Stomach smooth muscle (tissue), 2 donors: ENCODE measurements around the gene ACOT2.
A peak's percentile ranks its signal among the peaks of the same experiment; 100 is the strongest.

Experiments used
- H3K27ac ChIP-seq: one replicate; pipeline ENCODE4 v1.7.0; 2013; ENCODE audit warnings: mild to moderate bottlenecking, low read length, inconsistent platforms
- H3K27me3 ChIP-seq, 2 donors: one replicate each; pipeline ENCODE4 v1.7.0; 2013; ENCODE audit warnings: low read length in 2 of 2; ENCODE audit not compliant: insufficient read depth in 2 of 2, control insufficient read depth in 1 of 2
- H3K36me3 ChIP-seq, 2 donors: one replicate each; pipeline ENCODE4 v1.7.0; 2013; ENCODE audit warnings: low read length in 2 of 2; ENCODE audit not compliant: control insufficient read depth in 2 of 2, insufficient read depth in 2 of 2
- H3K4me1 ChIP-seq: one replicate; pipeline ENCODE4 v1.7.0; 2013; ENCODE audit warnings: low read length; ENCODE audit not compliant: control insufficient read depth, insufficient read depth
- H3K4me3 ChIP-seq, 2 donors: one replicate each; pipeline ENCODE4 v1.7.0; 2013; ENCODE audit warnings: low read length in 2 of 2
- H3K9ac ChIP-seq, 2 donors: one replicate each; pipeline ENCODE4 v1.7.0; 2013; ENCODE audit warnings: low read length in 2 of 2, mild to moderate bottlenecking in 1 of 2
- H3K9me3 ChIP-seq, 2 donors: one replicate each; pipeline ENCODE4 v1.7.0; 2013; ENCODE audit warnings: low read length in 2 of 2; ENCODE audit not compliant: control insufficient read depth in 2 of 2
- donor health status: healthy.
- donor health status: Pancreatic carcinoma.

ACOT2 gene

DNA sequence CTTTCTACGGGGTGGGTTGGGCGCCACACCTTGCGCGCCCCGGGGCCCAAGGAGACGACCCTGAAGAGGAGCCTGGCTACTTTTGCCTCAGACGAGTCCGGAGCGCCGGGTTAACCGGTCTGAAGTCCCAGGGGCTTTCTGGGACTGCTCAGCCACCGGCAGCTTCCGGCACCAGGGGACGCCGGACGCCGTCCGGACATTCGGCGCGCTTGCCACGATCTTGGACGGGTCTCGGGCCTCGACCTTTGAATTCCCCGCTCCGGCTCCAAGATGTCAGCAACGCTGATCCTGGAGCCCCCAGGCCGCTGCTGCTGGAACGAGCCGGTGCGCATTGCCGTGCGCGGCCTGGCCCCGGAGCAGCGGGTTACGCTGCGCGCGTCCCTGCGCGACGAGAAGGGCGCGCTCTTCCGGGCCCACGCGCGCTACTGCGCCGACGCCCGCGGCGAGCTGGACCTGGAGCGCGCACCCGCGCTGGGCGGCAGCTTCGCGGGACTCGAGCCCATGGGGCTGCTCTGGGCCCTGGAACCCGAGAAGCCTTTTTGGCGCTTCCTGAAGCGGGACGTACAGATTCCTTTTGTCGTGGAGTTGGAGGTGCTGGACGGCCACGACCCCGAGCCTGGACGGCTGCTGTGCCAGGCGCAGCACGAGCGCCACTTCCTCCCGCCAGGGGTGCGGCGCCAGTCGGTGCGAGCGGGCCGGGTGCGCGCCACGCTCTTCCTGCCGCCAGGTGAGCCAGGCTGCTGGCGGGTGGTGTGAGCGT, 22.9 kb downstream of the ACOT2 start, which contains the start of gene ACOT4:
ACOT4 (plus strand) TSS at position 184 of the 760 bp plus-strand sequence; CDS start at position 271, 87 bp downstream.
- peak within 1 kb of the TSS; percentile 21 to 42 for H3K9ac ChIP-seq
- peak within 1 kb of the TSS; percentile 60 to 78 for H3K4me3 ChIP-seq
- no peaks in the 10 kb centered on the region for H3K27me3 ChIP-seq
- H3K4me1 ChIP-seq: peaks cover 5% of the 10 kb centered on the region
- no peaks in the 10 kb centered on the region for H3K9me3 ChIP-seq
- no peak within 1 kb of the TSS for H3K27ac ChIP-seq
- no peaks in the 10 kb centered on the region for H3K36me3 ChIP-seq

DNA sequence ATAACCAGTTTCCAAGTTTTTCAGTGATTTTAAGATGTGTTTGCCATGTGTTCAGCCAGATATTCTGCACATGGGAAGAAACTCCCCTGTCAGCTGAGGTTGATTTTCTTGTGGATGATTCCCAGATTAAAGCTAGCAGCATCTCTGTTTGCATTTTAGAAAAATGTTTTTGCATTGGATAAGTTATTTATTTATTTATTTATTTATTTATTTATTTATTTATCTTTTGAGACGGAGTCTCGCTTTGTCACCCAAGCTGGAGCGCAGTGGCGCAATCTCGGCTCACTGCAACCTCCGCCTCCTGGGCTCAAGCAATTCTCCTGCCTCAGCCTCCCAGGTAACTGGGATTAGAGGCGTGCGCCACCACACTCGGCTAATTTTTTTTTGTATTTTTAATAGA, 25.5 kb downstream of the ACOT2 start:
- H3K9me3 ChIP-seq: no peaks in the 10 kb centered on the region
- H3K36me3 ChIP-seq: no peaks in the 10 kb centered on the region
- no peak overlapping the region for H3K9ac ChIP-seq
- peaks cover 5% of the 10 kb centered on the region for H3K4me1 ChIP-seq
- no peak overlapping the region for H3K4me3 ChIP-seq
- H3K27me3 ChIP-seq: no peaks in the 10 kb centered on the region
- H3K27ac ChIP-seq: no peak overlapping the region

DNA sequence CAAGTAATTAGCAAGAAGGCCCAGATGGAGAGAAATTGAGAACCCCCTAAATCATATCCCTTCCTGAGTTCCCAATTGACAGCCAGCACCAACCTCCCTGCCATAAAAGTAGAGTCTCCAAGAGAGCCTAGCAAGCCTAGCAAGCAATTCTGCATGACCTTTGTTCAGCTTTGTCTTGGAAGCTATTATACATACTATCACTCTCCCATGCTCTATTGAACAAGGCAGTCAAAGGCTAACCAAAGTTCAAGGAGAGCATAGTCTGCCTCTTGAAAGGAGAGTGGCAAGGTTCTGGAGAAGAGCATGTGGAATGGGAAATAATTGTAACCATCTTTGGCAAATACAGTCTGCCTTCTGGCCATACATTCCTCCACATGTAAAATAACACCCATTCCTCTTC, 30.5 kb downstream of the ACOT2 start:
- Histone ChIP-seq H3K36me3 (no peaks in the 10 kb centered on the region), H3K9ac (no peak overlapping the region), H3K4me3 (no peak overlapping the region), H3K27ac (no peak overlapping the region), H3K4me1 (no peaks in the 10 kb centered on the region), H3K9me3 (no peaks in the 10 kb centered on the region), H3K27me3 (no peaks in the 10 kb centered on the region)

DNA sequence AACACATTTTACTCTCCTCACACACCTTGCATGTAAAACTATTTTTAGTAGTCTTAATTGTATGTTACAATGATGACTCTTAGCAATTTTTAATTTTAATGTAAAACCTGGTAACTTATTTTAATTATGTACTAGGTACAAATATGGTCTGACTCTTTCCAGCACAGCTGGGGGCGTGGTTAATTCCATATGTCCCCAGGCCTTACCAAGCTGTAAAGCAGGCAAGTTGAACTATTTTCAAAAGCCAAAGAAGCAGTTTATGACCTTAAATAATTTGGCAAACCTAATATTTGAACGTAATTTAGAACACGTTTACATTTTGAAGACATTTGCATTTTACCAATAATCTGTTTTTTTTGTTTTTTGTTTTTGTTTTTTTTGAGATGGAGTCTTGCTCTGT, 34.0 kb downstream of the ACOT2 start:
- Histone ChIP-seq H3K9me3 (no peaks in the 10 kb centered on the region), H3K9ac (no peak overlapping the region), H3K27me3 (no peaks in the 10 kb centered on the region), H3K36me3 (no peaks in the 10 kb centered on the region), H3K27ac (no peak overlapping the region), H3K4me1 (no peaks in the 10 kb centered on the region), H3K4me3 (no peak overlapping the region)

DNA sequence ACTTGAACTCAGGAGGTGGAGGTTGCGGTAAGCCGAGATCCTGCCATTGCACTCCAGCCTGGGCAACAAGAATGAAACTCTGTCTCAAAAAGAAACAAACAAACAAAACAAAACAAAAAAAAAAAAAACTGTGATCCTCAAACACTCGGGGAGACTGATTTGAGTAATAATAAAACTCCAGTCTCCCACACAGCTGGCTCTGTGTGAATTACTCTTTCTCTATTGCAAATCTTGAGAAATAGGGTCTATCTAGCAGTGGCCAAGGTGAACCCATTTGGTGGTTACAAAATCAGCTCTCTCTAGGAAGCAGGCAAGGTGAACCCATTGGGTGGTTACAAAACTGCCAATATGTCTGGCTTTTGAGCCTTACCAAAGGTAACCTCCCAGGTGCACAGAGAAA, 37.3 kb downstream of the ACOT2 start:
- Histone ChIP-seq H3K27me3 (no peaks in the 10 kb centered on the region), H3K36me3 (no peaks in the 10 kb centered on the region), H3K4me3 (no peak overlapping the region), H3K27ac (no peak overlapping the region), H3K4me1 (no peaks in the 10 kb centered on the region), H3K9me3 (no peaks in the 10 kb centered on the region), H3K9ac (no peak overlapping the region)

DNA sequence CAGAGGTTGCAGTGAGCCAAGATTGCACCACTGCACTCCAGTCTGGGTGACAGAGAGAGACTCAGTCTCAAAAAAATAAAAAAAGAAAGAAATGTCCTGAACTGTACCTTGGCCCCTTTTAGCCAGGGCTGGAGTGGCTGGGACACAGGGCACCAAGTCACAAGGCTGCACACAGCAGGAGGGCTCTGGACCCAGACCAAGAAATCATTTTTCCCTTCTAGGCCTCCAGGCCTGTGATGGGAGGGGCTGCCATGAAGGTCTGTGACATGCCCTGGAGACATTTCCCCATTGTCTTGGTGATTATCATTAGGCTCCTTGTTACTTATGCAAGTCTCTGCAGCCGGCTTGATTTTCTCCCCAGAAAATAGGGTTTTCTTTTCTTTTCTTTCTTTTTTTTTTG, 38.2 kb downstream of the ACOT2 start:
- no peaks in the 10 kb centered on the region for H3K27me3 ChIP-seq
- H3K27ac ChIP-seq: no peak overlapping the region
- H3K9ac ChIP-seq: no peak overlapping the region
- H3K4me1 ChIP-seq: peaks cover 4% of the 10 kb centered on the region
- no peaks in the 10 kb centered on the region for H3K36me3 ChIP-seq
- no peak overlapping the region for H3K4me3 ChIP-seq
- H3K9me3 ChIP-seq: no peaks in the 10 kb centered on the region

DNA sequence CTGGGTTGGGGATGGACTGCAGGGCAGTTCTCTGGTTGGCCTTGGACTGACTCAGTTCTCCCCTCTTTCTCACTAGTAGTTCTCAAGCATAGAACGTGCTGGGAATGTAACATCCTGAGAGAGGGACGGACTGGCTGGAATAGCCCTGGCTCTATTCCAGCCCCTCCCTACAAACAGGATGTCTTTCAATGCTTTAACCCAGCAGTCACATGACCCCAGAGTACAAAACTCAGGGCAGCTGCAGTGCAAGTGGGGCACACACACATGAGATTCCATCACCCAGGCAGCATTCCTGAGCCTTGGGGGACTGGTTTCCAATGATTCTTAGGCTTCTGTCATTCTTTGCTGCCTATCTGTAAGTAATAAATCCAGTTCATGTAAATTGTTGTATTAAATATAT, 41.7 kb downstream of the ACOT2 start:
- Histone ChIP-seq H3K4me1 (peaks cover 4% of the 10 kb centered on the region), H3K9ac (no peak overlapping the region), H3K4me3 (no peak overlapping the region), H3K27ac (no peak overlapping the region), H3K36me3 (no peaks in the 10 kb centered on the region), H3K27me3 (no peaks in the 10 kb centered on the region), H3K9me3 (no peaks in the 10 kb centered on the region)

DNA sequence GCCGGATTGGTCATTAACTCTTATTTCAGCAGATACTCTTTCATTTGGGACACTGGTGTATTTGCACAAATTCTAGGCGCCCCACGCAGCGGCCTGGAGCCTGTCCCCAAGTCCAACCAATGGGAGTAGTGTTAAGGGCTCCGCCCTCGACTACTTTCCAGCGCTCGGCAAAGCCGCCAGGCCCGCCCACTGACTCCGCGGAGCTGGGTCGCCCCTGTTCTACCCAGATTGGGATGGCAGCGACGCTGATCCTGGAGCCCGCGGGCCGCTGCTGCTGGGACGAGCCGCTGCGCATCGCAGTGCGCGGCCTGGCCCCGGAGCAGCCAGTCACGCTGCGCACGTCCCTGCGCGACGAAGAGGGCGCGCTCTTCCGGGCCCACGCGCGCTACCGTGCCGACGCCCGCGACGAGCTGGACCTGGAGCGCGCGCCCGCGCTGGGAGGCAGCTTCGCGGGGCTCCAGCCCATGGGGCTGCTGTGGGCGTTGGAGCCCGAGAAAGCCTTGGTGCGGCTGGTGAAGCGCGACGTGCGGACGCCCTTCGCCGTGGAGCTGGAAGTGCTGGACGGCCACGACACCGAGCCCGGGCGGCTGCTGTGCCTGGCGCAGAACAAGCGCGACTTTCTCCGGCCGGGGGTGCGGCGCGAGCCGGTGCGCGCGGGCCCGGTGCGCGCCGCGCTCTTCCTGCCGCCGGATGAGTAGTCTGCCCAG, 43.5 kb downstream of the ACOT2 start, which contains the start of gene ACOT6:
ACOT6 (plus strand) TSS at position 179 of the 707 bp plus-strand sequence; CDS start at position 234, 55 bp downstream.
- Histone ChIP-seq H3K4me3 (peak within 1 kb of the TSS; percentile 78), H3K27me3 (no peaks in the 10 kb centered on the region), H3K9ac (peak within 1 kb of the TSS; percentile 58 to 70), H3K27ac (peak within 1 kb of the TSS; percentile 66), H3K36me3 (no peaks in the 10 kb centered on the region), H3K4me1 (peaks cover 4% of the 10 kb centered on the region), H3K9me3 (no peaks in the 10 kb centered on the region)

DNA sequence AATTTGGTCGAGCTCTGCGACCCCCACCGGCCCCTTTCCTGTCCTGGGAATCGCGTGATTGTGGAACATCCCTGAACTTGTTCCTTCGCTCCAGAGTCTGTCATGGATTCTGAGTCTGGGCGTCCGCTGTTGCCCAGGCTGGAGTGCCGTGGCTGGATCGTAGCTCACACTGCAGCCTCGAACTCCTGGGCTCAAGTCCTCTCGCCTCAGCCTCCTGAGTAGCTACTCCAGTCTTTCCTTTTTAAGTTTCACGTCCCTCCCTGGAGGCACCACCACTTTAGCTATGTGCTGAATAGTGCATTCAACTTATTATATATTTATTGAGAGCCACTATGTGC, 44.0 kb downstream of the ACOT2 start:
- Histone ChIP-seq H3K4me1 (peaks cover 4% of the 10 kb centered on the region), H3K36me3 (no peaks in the 10 kb centered on the region), H3K4me3 (peak overlapping the region; percentile 78), H3K27ac (peak overlapping the region; percentile 66), H3K27me3 (no peaks in the 10 kb centered on the region), H3K9ac (peak overlapping the region; percentile 58 to 70), H3K9me3 (no peaks in the 10 kb centered on the region)

DNA sequence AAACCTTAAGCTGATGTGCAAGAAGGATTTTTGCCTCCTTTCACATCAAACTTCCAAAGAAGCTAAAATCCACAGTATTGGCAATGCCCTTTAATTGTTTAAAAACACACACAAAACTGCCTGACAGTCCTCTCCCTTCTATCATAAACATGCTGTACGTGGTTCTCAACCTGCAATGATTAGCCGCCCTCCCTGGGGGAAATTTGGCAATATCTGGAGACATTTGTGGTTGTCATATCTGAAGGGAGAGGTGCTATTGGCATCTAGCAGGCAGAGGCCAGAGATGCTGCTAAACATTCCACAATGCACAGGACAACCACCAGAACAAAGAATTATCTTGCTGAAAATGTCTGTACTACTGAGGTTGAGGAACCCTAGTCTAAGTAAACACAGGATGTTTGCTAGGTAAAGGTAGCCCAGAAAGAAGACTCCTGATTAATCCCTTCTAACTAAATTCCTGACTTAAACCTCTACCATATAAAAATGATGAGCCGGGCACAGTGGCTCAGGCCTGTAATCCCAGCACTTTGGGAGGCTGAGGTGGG, 44.5 kb downstream of the ACOT2 start:
- H3K9ac ChIP-seq: no peak overlapping the region
- peaks cover 4% of the 10 kb centered on the region for H3K4me1 ChIP-seq
- H3K9me3 ChIP-seq: no peaks in the 10 kb centered on the region
- H3K27me3 ChIP-seq: no peaks in the 10 kb centered on the region
- H3K27ac ChIP-seq: no peak overlapping the region
- peak overlapping the region; percentile 78 for H3K4me3 ChIP-seq
- no peaks in the 10 kb centered on the region for H3K36me3 ChIP-seq

DNA sequence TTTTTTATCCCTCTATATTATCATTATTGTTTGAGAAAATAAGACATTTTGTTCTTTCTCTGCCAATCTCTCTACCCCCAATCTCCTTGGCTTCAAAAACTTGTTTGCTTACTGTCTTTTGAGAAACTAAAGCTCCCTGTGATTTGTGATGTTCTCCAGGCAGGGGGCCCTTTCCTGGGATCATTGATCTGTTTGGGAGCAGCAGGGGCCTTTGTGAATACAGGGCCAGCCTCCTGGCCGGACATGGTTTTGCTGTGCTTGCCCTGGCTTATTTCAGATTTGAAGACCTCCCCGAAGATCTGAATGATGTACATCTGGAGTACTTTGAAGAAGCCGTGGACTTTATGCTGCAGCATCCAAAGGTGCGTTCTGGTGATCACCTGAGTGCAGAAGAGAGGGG, 47.8 kb downstream of the ACOT2 start:
- Histone ChIP-seq H3K9me3 (no peaks in the 10 kb centered on the region), H3K4me3 (no peak overlapping the region), H3K4me1 (peaks cover 4% of the 10 kb centered on the region), H3K36me3 (no peaks in the 10 kb centered on the region), H3K27ac (no peak overlapping the region), H3K27me3 (no peaks in the 10 kb centered on the region), H3K9ac (no peak overlapping the region)
